ENCODE measurements around the gene AKAP12.

AKAP12 gene

GRCh38 chr6:151391471-151392413 is 152.0 kb downstream of the AKAP12 start, which contains the start of gene ZBTB2:
Gene ZBTB2, minus strand, starts transcription at chr6:151391559. Its CDS starts 17,922 bp downstream, at chr6:151373637.
- Histone ChIP-seq H3K4me3 (ENCODE audit: insufficient read depth, low read depth, low read length, poor library complexity, severe bottlenecking) (peak within 1 kb of the TSS; percentile 95), H3K4me1 (ENCODE audit: control insufficient read depth, insufficient read depth, low read length, poor library complexity, severe bottlenecking) (peaks cover 34% of the 10 kb centered on the region), H3K36me3 (ENCODE audit: control insufficient read depth, insufficient read depth, low read length) (no peaks in the 10 kb centered on the region), H3K27me3 (replicated peaks; ENCODE audit: control insufficient read depth, insufficient read depth, low read length, poor library complexity, severe bottlenecking) (no peaks in the 10 kb centered on the region), H3K27ac (ENCODE audit: insufficient read depth, low read length, poor library complexity, severe bottlenecking) (peak within 1 kb of the TSS; percentile 97), H3K9me3 (ENCODE audit: control insufficient read depth, low read length) (no peaks in the 10 kb centered on the region)
- DNase-seq = peak; percentile 63 to 75 (median 72)

- Histone ChIP-seq H3K9me3 (ENCODE audit: control insufficient read depth, low read length) (no peaks in the 10 kb centered on the region), H3K27me3 (replicated peaks; ENCODE audit: control insufficient read depth, insufficient read depth, low read length, poor library complexity, severe bottlenecking) (no peaks in the 10 kb centered on the region), H3K27ac (ENCODE audit: insufficient read depth, low read length, poor library complexity, severe bottlenecking) (peak overlapping the region; percentile 97), H3K36me3 (ENCODE audit: control insufficient read depth, insufficient read depth, low read length) (no peaks in the 10 kb centered on the region), H3K4me3 (ENCODE audit: insufficient read depth, low read depth, low read length, poor library complexity, severe bottlenecking) (peak overlapping the region; percentile 95), H3K4me1 (ENCODE audit: control insufficient read depth, insufficient read depth, low read length, poor library complexity, severe bottlenecking) (peaks cover 31% of the 10 kb centered on the region)
- DNase-seq = no peak
Measured at GRCh38 chr6:151392427-151392826, 152.7 kb downstream of the AKAP12 start.

- no peak overlapping the region for H3K4me3 ChIP-seq (ENCODE audit: insufficient read depth, low read depth, low read length, poor library complexity, severe bottlenecking)
- H3K4me1 ChIP-seq (ENCODE audit: control insufficient read depth, insufficient read depth, low read length, poor library complexity, severe bottlenecking) = peaks cover 26% of the 10 kb centered on the region
Measured at GRCh38 chr6:151393410-151393809, 153.6 kb downstream of the AKAP12 start.

GRCh38 chr6:151399679-151400078 is 159.9 kb downstream of the AKAP12 start:
- no peak for DNase-seq
- Histone ChIP-seq H3K9me3 (ENCODE audit: control insufficient read depth, low read length) (no peaks in the 10 kb centered on the region), H3K36me3 (ENCODE audit: control insufficient read depth, insufficient read depth, low read length) (peaks cover 16% of the 10 kb centered on the region), H3K27ac (ENCODE audit: insufficient read depth, low read length, poor library complexity, severe bottlenecking) (no peak overlapping the region), H3K4me3 (ENCODE audit: insufficient read depth, low read depth, low read length, poor library complexity, severe bottlenecking) (no peak overlapping the region), H3K4me1 (ENCODE audit: control insufficient read depth, insufficient read depth, low read length, poor library complexity, severe bottlenecking) (peaks cover 17% of the 10 kb centered on the region), H3K27me3 (replicated peaks; ENCODE audit: control insufficient read depth, insufficient read depth, low read length, poor library complexity, severe bottlenecking) (no peaks in the 10 kb centered on the region)

More at GRCh38 chr6:151393410-151393809, 153.6 kb downstream of the AKAP12 start:
- Histone ChIP-seq H3K27ac (ENCODE audit: insufficient read depth, low read length, poor library complexity, severe bottlenecking) (peak overlapping the region; percentile 97), H3K36me3 (ENCODE audit: control insufficient read depth, insufficient read depth, low read length) (no peaks in the 10 kb centered on the region), H3K27me3 (replicated peaks; ENCODE audit: control insufficient read depth, insufficient read depth, low read length, poor library complexity, severe bottlenecking) (no peaks in the 10 kb centered on the region), H3K9me3 (ENCODE audit: control insufficient read depth, low read length) (no peaks in the 10 kb centered on the region)
- DNase-seq = no peak

- no peak for DNase-seq
- no peak overlapping the region for H3K27ac ChIP-seq (ENCODE audit: insufficient read depth, low read length, poor library complexity, severe bottlenecking)
Measured at GRCh38 chr6:151400473-151400872, 160.7 kb downstream of the AKAP12 start.

GRCh38 chr6:151402228-151402627 is 162.5 kb downstream of the AKAP12 start:
- Histone ChIP-seq H3K9me3 (ENCODE audit: control insufficient read depth, low read length) (no peaks in the 10 kb centered on the region), H3K4me3 (ENCODE audit: insufficient read depth, low read depth, low read length, poor library complexity, severe bottlenecking) (no peak overlapping the region), H3K36me3 (ENCODE audit: control insufficient read depth, insufficient read depth, low read length) (peaks cover 30% of the 10 kb centered on the region), H3K27ac (ENCODE audit: insufficient read depth, low read length, poor library complexity, severe bottlenecking) (no peak overlapping the region), H3K27me3 (replicated peaks; ENCODE audit: control insufficient read depth, insufficient read depth, low read length, poor library complexity, severe bottlenecking) (no peaks in the 10 kb centered on the region), H3K4me1 (ENCODE audit: control insufficient read depth, insufficient read depth, low read length, poor library complexity, severe bottlenecking) (peaks cover 17% of the 10 kb centered on the region)
- no peak for DNase-seq

More at GRCh38 chr6:151400473-151400872, 160.7 kb downstream of the AKAP12 start:
- Histone ChIP-seq H3K36me3 (ENCODE audit: control insufficient read depth, insufficient read depth, low read length) (peaks cover 24% of the 10 kb centered on the region), H3K27me3 (replicated peaks; ENCODE audit: control insufficient read depth, insufficient read depth, low read length, poor library complexity, severe bottlenecking) (no peaks in the 10 kb centered on the region), H3K9me3 (ENCODE audit: control insufficient read depth, low read length) (no peaks in the 10 kb centered on the region), H3K4me1 (ENCODE audit: control insufficient read depth, insufficient read depth, low read length, poor library complexity, severe bottlenecking) (peaks cover 17% of the 10 kb centered on the region), H3K4me3 (ENCODE audit: insufficient read depth, low read depth, low read length, poor library complexity, severe bottlenecking) (no peak overlapping the region)

- Histone ChIP-seq H3K4me3 (ENCODE audit: insufficient read depth, low read depth, low read length, poor library complexity, severe bottlenecking) (no peak overlapping the region), H3K4me1 (ENCODE audit: control insufficient read depth, insufficient read depth, low read length, poor library complexity, severe bottlenecking) (peaks cover 15% of the 10 kb centered on the region), H3K27ac (ENCODE audit: insufficient read depth, low read length, poor library complexity, severe bottlenecking) (no peak overlapping the region), H3K27me3 (replicated peaks; ENCODE audit: control insufficient read depth, insufficient read depth, low read length, poor library complexity, severe bottlenecking) (no peaks in the 10 kb centered on the region), H3K9me3 (ENCODE audit: control insufficient read depth, low read length) (no peaks in the 10 kb centered on the region), H3K36me3 (ENCODE audit: control insufficient read depth, insufficient read depth, low read length) (peaks cover 30% of the 10 kb centered on the region)
- DNase-seq = no peak
Measured at GRCh38 chr6:151403919-151404308, 164.1 kb downstream of the AKAP12 start.

Data from effector memory CD4-positive, alpha-beta T cell (primary cell).